ENCODE measurements around the gene SAP30L.
A peak's percentile ranks its signal among the peaks of the same experiment; 100 is the strongest.

The SAP30L gene

GRCh38 chr5:154421868-154422267 is 23.9 kb upstream of the SAP30L start:
- peak; percentile 60 for DNase-seq (ENCODE audit: low spot score)

DNA sequence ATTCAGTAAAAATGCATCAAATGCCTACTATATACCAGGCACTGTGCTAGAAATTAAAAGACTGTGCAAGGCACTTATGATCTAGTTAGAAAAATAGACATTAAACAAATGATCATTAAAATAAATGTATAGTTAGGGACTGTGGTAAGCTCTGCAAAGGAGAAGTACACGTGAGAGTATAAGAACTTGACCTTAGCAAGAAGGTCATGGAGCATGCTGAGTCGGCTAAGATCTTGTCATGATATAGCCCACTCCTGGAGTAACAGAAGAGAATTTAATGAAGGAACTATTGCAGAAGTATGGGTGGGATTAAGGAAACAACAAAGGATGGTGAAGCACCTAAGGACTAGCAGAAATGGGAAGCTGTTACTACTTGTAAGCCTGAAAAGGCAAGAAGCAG is 23.5 kb upstream of the SAP30L start:
- no peak for DNase-seq (ENCODE audit: low spot score)

DNA sequence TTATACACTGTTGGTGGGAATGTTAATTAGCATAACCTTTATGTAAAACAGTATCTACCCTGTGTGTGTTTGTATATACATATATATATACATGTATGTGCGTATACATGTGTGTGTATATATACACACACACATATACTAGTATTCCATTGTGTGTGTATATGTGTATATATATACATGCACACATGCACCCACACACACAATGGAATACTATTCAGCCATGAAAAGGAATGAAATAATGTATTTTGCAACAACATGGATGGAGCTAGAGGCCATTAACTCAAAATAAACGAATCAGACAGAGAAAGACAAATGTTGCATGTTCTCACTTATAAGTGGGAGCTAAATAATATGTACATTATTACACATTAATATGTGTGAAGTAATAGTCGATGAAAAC is 17.6 kb upstream of the SAP30L start:
- DNase-seq (ENCODE audit: low spot score): no peak

DNA sequence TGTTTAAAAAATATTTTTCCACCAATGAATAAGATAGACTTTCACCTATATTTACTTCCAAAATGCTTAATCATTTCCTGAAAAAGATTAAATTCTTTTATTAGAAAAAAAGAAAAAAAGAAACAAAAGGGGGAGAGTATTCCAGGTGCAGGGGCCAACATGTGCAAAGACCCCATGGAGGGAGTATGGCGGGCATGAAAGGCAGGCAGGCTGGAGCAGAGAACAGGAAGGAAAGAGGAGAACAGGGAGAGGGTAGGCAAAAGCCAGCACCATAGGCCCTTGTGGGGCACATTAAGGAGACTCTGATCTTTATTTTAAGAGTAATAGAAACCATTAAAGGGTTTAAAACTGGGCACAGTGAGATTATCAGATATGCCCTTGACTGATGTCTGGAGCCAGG is 16.5 kb upstream of the SAP30L start:
- no peak for DNase-seq (ENCODE audit: low spot score)

DNA sequence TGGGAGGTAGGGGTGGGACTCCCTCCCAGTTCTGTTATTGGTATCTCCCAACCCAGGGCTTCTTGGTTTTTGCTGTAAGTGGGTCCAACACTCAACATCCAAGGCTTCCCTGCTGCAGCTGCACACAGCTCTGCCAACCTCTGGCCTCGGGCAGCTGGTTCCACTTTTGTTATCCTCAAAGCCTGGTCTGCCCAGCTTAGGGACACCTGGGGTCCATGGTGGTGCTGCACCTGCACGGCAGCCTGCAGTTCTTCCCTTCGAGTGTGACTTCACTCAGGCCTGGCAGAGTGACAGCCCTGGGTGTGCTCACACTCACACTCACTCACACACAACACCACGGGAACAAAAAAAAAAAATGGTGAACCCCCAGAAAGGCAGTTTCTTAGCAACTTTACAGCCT is 15.3 kb upstream of the SAP30L start:
- no peak for DNase-seq (ENCODE audit: low spot score)

GRCh38 chr5:154430961-154431630 is 14.7 kb upstream of the SAP30L start:
- no peak for DNase-seq (ENCODE audit: low spot score)

DNA sequence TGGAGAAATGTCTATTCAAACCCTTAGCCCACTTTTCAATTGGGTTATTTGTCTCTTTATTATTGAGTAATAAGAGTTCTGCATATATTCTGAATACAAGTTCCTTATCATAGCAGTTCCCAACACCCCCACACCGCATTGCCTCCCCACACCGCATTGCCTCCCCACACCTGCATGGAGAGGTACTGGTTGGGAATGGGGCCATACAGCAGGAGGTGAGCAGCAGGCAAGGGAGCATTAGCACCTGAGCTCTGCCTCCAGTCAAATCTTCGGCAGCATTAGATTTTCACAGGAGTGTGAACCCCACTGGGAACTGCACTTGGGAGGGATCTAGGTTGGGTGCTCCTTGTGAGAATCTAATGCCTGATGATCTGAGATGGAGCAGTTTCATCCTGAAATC is 10.6 kb upstream of the SAP30L start:
- DNase-seq (ENCODE audit: low spot score): no peak

- no peak for DNase-seq (ENCODE audit: low spot score)
These were observed 8.4 kb upstream of the SAP30L start for GRCh38 chr5:154437281-154437965.

GRCh38 chr5:154440540-154440939 is 5.3 kb upstream of the SAP30L start:
- no peak for DNase-seq (ENCODE audit: low spot score)

DNA sequence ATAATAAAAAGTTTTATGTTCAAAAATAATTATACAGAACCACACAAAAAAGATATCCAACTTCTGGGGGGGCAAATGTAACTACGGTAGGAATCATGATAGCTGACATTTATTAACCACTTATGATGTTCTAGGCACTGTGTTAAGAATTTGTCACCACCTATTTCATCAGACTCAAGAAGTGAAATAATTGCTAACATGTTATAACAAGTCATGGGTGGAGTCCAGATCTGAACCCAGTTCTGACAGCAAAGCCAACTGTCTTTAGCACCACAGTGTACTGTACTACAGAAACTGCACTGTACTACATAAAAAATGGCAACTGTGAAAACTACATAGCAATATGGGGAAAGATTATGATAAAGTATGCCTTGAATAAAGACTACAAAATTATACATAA is 3.0 kb upstream of the SAP30L start:
- DNase-seq (ENCODE audit: low spot score): no peak

DNA sequence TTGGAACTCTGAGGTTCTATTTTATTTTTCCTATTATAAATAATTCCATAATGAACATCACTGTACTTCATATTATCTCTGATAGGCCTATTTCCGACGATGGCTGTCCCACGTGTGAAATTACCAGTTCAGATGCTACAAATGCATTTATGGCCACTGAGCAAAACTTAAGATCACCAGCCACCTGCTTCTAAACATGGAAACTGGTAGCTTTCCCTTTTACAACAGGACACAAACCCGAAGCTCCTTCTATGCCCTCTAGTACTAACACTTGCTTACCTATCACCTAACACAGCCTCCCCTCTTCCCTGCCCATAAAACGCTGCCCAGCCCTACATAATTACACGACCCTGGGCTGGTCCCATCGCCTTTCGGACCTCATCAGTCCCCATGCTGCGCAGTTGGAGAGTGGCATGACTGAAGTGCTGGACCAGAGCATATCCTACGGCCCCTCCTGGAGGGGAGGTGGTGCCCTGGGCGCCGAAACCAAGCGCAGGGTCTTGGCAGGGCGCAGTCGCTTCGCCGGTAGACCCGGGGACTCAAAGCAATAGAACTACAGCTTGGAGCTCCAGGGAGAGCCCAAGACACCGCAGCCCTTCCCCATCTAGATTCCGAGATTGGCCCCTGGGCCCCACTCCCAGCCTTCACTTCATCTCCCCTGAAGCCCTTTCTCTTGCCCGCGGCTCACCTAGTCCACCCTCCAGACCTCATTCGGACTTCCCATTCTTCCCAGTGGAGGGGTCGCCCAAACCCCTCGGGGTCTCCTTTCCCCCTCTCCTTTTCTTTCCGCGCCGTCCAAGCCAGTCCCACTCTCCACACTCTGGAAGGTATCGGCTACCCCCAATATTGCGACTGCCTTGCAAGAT is 1.0 kb upstream of the SAP30L start:
- peak; percentile 11 for DNase-seq (ENCODE audit: low spot score)

DNA sequence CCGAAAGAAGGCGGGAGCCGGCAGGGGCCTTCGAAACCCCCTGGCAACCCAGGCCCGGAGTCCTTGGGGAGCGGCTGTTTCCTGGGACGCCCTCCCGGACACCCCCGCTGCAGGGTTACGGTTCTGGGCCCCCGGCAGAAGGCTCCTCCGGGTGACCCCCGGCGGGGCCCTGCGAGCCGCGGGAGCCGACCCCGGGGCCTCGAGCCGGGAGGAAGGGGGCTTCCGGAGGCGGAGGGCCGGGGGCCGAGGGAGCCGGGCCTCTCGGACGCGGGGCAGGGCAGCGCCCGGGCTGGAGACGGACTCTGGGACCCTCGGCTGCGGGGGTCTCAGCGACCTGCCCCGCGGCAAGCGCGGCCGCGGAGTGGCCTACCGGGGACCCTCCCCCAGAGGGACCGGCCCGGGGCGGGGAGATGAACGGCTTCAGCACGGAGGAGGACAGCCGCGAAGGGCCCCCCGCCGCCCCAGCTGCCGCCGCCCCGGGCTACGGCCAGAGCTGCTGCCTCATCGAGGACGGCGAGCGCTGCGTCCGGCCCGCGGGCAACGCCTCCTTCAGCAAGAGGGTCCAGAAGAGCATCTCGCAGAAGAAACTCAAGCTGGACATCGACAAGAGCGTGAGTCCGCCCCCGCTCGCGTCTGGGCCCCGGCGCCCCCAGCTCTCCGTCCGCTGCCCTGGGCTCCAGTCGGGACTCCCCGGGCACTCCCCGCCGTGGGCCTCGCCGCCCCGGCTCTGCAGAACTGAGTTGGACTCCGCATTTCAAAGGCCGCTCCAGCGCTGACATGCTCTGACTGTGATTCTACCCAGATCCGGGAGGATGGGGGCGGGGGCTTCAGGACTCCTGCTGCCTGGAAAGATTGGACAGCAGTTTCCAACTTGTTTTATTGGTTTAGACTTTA is 645 bp downstream of the SAP30L start:
- peak; percentile 8 for DNase-seq (ENCODE audit: low spot score)

DNA sequence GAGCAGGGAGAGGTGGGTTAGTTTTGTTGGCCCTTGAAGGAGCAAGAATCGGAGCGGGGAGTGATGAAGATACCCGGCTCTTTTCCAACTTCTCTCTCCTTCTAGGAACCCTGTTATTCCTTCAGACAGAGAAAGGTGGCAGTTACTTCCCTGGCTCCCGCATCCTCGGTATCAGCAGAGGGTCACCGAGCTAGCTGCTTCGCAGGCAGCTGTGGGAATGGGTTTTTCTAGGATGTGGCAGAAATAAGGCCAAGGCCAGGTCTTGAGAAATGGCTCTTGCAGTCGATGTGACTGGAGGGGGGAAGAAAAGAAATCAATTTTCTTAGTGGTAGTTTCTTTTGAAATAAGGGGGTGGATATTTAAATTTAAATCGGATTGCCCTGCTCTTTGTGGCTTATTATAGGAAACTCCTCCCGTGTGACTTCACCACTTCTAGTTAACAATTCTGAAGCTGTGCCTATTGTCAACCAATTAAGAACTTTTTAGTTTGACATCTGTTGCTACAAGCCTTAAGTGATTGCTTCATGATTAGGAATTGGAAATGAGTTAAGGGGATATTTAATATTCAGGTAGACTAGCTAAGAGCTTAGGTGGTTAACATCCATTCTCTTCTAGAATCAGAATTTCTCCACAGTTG is 1.4 kb downstream of the SAP30L start:
- peak; percentile 9 for DNase-seq (ENCODE audit: low spot score)

DNA sequence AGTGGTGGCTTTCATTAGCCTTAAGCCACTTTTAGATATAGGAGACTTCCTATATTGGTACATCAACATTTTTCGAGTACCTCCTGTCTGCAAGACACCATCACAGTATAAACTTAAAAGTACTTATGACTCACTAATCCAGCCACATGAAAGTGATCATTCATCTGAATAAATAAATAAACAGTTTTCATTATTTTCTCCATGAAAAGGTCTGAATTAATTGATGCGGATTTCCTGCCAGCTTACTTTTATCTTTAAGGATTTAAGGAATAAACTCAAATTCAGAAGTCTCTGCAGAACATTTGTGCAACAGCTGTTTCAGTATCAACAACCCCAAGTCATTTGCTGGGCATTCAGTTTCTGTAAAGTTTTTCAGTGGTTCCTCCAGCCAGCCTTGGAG is 4.0 kb downstream of the SAP30L start:
- DNase-seq (ENCODE audit: low spot score): no peak

DNA sequence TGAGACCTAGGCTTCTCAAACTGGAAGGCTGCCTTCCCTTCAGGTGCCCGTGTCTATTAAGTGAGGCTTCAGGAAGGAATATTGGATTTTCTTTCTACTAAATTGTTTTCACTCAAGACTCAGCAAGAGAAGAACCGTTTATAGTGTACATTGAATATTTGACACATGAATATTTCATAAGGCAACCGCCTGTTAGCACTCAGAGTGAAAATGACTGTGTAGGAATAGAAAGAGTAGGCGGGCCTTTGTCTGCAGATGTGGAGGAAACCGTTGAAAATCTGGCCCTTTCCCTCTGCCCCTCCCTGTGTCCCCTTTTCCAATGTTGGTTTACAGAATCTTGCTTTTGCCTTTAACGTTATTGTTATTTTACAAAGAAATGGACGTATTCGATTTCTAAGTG is 6.2 kb downstream of the SAP30L start:
- no peak for DNase-seq (ENCODE audit: low spot score)

- DNase-seq (ENCODE audit: low spot score): no peak
These were observed 9.8 kb downstream of the SAP30L start for GRCh38 chr5:154455585-154455984.

- no peak for DNase-seq (ENCODE audit: low spot score)
These were observed 10.7 kb downstream of the SAP30L start for GRCh38 chr5:154456540-154456939.

DNA sequence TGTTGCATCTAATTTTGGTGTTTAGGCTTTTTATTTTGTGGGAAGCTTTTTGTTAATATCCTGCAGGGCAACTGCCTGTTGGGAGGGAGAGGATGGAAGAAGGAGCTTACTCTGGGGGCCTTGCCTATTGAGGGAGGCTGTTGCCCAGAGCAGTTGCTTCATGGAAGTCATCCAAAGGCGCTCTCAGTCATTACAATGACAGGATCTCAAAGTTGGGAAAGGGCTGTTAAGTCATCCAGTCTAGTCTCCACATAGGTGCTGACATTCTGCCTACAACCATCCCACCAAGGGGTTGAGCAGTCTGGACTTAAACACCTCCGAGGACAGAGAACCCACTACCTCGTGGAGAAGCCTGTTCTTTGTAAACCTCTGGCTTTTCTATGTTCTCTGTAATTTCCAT is 13.2 kb downstream of the SAP30L start:
- no peak for DNase-seq (ENCODE audit: low spot score)

- no peak for DNase-seq (ENCODE audit: low spot score)
These were observed 14.4 kb downstream of the SAP30L start for GRCh38 chr5:154460172-154460571.

GRCh38 chr5:154461531-154461930 is 15.7 kb downstream of the SAP30L start:
- no peak for DNase-seq (ENCODE audit: low spot score)

- no peak for DNase-seq (ENCODE audit: low spot score)
These were observed 18.6 kb downstream of the SAP30L start for GRCh38 chr5:154464438-154464837.

GRCh38 chr5:154465169-154465568 is 19.4 kb downstream of the SAP30L start:
- DNase-seq (ENCODE audit: low spot score): no peak

Measured in NAMALWA (cell line).